Amniotic stem cell (primary cell): ENCODE results near the gene UBXN1.
A peak's percentile ranks its signal among the peaks of the same experiment; 100 is the strongest.
"Not testable (repeated sequence)": the region's sequence is repeated elsewhere in the genome, so short reads cannot be mapped to it uniquely, and the experiment has no call there.

Experiments used
- DNase-seq: peaks from one replicate; lab custom pipeline; 2025; lab: John Stamatoyannopoulos, UW

Gene UBXN1

DNA sequence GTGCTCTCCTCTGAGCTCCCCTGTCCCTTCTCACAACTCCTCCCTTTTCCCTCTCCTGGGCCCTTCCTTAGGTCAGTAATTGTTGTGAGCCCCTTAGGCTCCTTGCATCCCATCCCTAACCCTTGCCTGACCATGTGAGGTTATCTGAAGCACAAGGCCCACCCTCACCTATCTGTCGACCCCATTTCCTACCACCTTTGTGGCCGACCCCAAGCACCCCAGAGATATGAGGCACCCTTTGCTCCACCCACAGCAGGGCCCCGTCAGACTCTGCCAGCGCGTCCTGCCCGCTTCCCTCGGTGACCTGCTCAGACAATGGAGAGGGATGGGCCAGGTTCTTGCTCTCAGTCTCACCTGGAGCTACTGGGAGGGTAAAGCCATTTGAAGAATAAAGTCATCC lies 29.9 kb upstream of the UBXN1 start:
- DNase-seq = no peak

DNA sequence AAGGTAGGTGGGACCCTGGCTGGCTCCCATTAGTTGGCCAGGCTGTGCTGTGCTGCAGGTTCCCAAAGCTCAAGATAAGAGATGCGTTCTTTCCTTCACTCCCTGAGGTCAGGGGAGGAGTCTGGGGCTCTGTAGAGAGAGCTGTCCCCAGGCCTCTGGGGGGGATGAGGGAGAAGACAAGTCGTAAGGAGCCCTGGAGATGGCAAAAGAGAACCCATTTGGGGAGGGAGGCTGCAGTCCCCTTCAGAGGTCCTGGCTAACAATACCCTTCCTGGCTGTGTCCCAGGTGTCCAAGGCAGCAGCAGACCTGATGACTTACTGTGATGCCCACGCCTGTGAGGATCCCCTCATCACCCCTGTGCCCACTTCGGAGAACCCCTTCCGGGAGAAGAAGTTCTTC lies 29.5 kb upstream of the UBXN1 start:
- DNase-seq = no peak

DNA sequence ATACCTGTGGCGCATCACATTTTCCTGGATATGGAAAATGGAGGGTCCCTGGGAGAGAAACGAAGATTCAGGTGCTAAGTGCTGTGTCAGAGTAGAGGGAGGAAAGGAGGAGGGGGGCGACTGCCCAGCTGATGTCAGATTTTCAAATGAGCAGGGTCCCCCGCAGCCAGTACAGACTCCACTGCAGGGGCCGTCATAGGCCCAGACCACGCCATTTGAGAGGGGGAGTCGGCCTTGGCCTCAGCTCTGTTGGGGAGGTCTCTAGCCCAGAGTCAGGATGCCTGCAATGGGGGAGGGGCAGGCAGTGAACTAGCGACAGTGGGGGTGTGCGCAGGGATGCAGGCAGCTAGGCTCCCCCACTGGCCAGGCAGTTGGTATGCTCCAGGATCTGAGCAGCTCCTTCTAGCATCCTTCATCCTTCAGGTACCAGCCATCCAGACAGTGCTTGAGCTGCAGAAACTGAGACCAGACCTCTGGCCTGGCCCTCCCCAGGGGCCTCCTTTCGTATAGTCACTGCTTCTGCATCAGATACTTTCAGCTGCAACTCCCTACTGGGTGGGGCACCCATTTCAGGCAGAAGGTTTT lies 28.5 kb upstream of the UBXN1 start, which contains the start of the genes BSCL2 and GNG3:
Gene BSCL2 (minus strand): TSS at position 148 of the 585 bp plus-strand sequence. CDS start 229 bp downstream, outside the sequence.
Gene GNG3 (plus strand): TSS at position 400 of the 585 bp plus-strand sequence. CDS start 620 bp downstream, outside the sequence.
- no peak for DNase-seq

DNA sequence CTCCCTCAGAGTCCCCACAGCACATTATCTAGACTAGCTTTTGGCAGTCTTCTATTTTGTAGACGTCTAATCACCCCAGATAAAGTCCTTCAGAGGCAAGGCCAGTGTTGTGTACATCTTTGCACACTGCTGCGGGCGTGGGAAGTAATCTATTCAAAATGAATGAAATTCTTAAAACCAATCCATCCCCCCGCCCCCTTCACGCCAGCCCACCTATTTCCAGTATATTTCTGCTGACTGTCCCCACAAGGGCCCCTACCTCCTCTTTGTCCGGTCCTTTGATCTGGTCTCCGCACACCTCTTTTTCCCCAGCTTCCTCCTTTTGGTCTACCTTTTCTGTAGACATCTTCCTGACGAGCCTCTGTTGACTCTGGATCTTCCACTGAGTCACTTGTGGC lies 28.0 kb upstream of the UBXN1 start:
- no peak for DNase-seq

DNA sequence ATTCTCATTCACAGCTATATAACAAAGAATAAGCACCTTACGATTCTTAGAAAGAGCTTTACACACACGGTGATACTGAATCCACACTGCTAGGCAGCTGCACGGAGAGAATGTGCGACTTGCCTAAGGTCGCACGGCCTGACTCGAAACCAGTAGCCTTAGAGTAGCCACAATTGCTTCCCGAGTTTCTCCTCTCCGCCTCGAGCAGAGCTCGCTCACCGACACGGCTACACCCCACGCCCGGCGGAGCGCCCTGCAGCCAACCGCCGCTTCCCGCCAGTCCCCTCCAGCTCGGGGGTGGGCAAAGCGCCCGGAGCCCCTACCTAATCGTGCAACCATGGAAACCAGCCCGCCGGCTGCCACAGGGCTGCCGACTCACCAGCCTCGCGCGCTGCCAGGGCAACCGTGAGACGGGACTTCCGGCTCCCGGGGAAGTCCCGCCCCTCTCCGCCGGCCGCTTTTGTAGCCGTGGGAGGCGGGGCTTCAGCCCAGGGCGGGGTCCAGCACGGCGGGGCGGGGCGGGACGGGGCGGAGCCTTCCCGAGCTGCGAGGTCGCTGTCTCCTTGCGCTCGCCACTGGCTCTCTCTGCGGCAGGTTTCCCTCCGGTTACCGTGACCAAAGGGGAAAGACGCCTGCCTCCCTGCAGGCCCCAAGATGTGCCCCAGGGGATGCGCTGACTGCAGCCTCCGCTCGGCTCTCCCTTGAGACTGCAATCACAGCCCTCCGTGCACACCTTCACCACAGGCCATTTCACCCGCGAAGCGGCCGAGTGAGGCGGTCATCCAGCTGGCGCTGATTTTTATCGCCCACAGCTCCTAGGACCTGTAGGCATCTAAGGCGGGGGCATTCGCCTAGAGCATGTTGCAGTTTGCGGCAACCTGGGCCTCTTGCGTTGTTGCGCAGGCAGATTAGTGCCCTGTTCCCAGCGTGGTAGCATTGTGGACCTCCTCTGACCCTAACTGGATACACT lies 27.3 kb upstream of the UBXN1 start:
- peak; percentile 91 for DNase-seq

DNA sequence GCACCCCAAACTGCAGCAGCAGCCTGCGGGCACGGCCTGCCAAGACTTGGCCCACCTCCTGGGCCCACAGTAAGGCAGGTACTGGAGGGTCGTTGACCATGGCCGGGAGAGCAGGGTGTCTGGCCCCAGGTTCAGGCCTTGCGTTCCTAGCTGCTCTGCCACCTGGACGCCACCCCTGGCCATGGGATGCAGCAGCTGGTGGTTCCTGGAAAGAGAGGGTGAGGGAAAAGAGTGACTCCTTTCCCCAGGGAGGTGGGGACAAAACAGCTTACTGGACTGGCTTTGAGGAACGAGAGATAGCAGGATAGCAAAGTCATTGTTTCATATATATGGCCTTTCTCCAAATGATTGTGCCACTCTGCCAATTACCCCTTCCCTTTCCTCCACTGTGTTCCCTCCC lies 26.5 kb upstream of the UBXN1 start:
- DNase-seq = no peak

DNA sequence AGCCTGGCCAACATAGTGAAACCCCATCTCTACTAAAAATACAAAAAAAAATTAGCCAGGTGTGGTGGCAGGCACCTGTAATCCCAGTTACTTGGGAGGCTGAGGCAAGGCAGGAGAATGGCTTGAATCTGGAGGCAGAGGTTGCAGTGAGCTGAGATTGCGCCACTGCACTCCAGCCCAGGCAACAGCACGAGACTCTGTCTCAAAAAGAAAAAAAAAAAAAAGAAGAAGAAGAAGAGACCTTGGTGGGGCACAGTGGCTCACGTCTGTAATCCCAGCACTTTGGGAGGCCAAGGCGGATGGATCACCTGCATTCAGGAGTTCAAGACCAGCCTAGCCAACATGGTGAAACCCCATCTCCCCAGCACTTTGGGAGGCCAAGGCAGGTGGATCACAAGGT lies 25.0 kb upstream of the UBXN1 start:
- DNase-seq = not testable (repeated sequence)

DNA sequence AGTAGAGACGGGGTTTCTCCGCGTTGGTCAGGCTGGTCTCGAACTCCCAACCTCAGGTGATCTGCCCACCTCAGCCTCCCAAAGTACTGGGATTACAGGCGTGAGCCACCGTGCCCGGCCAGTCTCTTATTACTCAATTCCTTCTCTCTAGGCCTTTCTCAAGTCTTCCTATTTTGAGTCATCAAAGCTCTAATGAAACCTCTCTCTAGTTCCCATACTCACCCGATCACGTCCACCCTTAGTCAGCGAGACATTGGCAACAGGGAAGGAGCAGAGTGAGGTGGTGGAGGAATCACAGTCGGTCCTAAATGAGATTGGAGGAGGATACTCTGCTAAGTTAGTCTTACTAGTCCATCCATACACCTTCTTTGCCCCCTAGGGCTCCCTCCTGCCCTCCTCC lies 23.4 kb upstream of the UBXN1 start:
- no peak for DNase-seq

DNA sequence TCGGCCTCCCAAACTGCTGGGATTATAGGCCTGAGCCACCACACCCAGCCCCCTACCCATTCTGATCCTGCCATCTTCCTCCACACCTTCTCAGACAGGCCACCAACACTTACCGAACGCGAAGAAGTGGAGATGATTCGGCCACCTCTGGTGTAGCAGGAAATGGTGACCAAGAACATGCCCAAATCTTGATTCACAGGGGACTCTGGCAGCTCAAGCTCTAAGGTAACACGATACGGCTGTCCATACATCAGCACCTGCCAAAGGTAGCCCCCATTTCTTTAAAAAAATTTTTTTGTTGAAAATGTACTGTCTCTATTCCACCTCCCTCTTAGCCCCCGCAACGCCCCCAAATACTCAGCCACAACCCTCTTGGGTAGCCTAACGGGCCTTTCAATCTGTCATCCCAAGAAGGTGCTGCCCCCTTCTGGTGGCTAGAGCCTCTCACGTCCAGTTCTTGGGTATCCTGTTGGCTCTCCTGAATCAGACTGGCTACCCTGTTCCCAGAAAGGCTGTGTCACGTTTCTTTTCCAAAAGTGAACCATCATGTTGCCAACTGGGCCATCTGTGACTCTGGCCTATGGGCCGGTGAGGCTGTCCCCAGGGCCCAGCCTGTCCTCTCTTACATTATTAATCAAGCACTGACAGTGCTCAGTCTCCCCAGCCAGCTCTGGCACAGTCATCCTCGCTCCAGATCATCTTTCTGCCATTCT lies 15.7 kb upstream of the UBXN1 start:
- DNase-seq = peak; percentile 42

DNA sequence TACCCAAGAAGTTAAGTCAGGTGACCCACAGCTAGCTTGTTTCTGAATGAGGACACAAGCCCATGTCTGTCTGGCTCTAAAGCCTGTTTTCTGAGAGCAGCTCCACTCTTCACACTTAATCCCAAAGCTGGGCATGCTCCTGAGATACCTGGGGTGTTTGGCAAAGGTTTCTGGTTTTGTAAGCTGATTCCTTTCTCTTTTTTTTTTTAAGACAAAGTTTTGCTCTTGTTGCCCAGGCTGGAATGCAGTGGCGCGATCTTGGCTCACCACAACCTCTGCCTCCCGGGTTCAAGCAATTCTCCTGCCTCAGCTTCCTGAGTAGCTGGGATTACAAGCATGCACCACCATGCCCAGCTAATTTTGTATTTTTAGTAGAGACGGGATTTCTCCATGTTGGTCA lies 14.8 kb upstream of the UBXN1 start:
- DNase-seq = not testable (repeated sequence)

DNA sequence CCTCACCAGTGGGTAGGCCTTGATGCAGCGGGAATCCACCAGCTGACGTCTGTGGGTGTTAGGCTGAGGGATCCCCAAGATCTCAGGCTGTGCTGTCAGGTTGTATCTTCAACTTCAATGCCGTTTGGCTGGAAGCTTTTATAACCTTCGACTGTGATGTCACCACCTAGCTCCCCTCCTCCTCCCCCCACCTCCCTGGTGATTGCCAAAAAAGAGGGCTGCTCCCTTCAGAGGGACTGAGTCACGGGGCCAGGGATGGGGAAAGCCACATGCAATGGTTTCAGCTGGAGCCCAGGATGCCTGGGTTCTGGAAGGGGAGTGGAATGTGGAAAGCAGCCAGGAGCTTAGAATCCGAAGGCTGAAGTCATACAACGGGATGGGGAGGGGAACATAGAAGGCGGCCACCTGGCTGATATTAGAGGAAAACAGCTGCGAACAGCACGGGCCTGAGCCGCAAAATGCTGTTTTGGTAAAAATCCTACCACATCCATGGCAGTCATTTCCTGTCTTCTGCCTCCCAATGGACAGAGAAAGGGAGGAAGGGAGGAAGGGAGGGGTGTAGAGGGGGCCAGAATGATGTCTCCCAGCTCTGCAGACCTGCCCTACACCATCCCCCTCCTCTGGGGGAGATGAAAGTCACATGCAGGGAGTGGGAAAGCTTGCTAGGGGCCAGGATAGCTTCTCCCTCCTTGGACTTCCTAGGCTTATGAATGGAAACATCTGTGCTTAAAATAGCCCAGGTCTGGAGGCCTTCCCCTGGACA lies 10.7 kb upstream of the UBXN1 start, which contains the start of gene LRRN4CL:
Gene LRRN4CL (minus strand): TSS at position 110 of the 763 bp plus-strand sequence. CDS start 1,022 bp downstream, outside the sequence.
- DNase-seq = peak; percentile 58

DNA sequence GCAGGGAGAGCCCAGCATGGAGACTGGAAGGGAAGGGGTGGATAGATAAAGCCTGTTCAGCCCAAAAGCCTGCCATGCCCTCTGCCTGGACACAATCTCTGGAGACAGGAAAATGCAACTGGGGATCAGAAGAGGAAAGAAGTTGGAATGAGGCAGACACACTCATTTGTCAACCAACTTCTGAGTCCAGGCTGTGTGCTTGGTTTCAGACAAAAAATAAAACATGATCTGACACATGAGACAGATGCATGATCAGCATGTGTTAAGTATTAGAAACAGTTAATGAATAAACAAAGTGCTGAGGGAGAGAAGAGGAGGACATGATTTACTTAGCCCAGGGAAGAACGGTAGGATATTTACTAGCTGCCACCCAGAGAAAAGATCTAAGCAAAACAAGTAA lies 9.6 kb upstream of the UBXN1 start:
- no peak for DNase-seq

DNA sequence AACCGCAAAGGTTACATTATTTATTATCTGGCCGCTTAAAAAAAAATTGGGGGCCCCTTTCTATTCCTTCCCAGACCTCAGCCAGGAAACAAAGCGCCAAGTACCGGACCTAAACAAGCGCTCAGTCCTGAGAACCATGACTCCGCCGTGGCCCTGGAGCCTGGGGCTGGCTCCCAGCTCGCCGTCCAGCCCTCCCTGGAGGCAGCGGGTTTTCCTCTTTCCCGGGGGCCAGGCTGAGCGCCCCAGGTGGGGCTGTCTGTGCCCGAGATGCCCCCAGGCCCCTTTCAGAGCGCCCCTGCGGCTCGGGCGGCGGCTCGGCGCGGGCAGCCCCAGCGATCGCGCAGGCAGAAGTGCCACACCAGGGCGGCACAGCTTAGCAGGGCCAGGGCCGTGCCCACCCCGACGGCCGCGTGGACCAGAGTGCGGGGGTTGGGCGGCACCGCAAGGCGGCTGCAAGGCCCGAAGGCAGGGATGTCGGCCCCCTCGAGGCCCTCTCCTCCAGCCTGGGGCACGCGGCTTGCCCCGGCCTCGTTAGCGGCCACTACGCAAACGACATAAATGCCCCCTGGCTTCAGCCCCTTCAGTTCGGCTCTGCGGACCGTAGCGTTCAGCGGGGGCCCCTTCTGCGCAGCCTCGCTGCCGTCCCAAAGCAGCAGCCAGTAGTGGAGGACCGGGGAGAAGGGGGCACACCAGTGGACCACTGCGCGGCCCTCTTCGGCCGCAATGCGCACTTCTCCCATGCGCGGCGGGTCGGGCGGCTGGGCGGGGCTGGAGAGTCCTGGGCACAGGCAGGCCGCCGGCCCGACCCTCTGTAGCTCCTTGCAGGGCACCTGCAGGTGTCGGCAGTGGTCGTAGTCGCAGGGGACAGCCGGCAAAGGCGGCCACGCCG lies 8.9 kb upstream of the UBXN1 start:
- no peak for DNase-seq

DNA sequence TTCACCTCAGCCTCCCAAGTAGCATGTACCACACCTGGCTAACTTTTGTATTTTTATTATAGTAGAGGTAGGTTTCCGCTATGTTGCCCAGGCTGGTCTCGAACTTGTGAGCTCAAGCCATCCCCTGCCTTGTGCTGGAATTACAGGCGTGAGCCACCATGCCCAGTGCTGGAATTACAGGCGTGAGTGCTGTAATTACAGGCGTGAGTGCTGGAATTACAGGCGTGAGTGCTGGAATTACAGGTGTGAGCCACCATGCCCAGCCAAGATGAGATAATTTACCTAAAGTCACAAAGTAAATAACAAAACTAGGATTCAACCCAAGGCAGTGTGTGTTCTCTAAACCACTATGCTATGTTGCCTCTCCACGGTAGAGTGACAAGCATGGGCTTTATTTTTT lies 3.6 kb upstream of the UBXN1 start:
- DNase-seq = no peak

DNA sequence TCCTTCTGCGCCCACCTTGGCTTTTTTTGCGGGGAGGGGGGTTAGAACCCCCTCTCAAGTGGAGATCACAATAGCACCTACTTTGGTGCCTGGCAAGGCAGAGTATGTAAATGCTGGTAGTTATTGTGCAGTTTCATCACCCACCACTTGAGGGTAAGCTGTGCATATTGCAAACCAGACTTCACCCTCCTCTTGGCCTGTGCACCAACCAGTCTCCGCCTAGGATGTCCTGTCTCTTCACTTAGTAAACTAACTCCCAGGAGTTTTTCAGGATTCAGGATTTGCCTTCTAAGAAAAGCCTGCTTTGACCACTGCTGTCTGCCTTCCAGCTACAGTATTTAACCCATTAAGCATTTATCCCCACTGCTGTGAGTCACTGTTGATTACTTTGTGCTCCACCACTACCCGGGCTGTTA lies 2.0 kb upstream of the UBXN1 start:
- peak; percentile 52 for DNase-seq

DNA sequence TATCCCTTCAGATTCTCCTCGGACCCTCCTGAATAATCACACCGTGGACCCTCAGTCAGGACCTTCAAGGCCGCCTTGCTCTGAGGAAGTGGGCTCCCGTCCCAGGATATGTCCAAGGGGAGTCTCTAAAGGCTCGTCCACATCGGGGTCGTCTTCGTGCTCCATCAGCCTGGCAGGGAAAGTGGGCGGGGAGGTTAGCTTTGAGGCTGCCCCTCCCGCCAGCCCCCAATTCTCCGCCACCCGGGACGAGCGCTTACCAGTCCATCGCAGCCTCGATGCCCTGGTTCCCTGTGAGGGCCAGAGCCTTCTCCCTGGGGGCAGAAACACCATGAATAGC lies 472 bp downstream of the UBXN1 start:
- DNase-seq = no peak

DNA sequence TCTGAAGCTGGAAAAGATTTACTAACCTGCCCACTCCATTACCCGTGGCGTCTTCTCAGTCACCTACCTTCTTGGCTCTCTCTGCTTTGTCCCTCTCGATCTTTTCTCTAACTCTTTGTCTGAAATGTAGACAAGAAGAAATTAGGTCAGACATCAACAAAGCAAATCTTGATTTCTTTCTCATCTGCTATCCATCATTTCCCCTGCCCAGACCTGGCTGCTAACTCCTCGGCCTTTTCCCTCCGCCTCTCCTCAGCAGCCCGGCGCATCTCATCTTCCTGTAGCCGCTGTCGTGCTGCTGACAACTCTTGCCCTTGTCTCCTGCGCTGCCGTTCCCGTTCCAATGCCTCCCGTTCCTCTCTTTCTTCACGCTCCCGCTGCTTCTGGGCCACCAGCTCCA lies 1.2 kb downstream of the UBXN1 start:
- no peak for DNase-seq

DNA sequence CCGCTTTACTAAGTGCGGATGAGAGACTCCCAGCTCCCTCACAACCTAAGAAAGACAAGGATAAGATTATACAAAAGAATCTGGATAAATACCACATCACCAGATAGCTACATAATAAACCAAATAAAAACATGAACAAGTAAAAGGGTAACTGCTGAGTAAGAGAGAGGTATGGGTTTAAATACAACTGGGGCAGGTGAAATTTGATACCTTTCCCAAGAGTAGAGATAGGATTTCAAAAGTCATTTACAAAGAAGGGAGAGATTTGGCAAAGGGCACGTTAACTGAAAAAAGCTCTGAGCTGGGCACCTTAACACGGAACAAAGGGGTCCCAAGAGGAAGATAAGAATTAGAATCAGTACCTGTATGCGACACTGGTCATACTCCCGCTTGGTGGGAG lies 1.7 kb downstream of the UBXN1 start:
- DNase-seq = no peak

DNA sequence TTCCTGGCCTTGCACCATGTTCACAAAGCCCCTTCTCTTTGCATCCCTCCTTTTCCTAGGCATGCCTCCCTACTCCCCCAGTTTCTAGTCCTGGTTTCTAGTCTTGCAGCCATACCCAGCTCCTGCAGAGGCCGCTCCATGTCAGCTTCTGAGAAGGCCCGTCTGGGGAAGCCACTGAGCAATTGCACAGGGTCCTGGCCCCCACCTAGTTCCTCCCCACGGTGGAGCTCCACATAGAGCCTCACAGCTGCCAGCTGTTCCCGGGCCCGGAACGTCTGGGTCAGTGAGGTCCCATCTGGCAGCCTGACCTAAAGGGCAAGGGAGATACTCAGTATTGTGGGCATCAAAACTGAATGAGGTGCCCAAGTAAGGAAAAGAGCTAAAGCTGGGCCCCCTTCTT lies 2.2 kb downstream of the UBXN1 start:
- DNase-seq = no peak

DNA sequence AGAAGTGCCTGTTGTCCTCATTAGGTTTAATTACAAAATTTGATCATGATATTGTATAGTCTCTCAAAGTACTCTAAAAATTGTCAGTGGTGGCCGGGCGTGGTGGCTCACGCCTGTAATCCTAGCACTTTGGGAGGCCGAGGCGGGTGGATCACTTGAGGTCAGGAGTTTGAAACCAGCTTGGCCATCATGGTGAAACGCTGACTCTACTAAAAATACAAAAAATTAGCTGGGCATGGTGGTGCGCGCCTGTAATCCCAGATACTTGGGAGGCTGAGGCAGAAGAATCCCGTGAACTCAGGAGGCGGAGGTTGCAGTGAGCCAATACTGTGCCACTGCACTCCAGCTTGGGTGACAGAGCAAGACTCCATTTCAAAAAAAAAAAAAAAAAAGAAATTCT lies 3.5 kb downstream of the UBXN1 start:
- not testable (repeated sequence) for DNase-seq

DNA sequence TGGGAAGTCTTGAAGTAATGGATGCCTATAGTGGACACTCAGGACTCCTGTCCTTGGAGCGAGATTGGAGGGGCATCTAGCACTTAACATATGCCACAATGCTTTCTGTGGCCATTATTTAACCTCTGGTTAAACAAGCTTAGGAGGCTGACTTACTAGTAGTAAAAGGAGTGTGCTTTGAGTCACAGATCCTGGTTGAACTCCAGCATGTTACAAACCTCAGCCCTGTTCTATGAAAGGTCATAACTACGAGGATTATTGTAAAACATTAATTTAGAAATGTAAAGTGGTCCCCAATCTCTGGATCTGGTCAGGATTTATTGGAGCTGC lies 5.7 kb downstream of the UBXN1 start:
- no peak for DNase-seq
